Ovary (tissue), 9 donors: ENCODE data around the gene NDE1. TPM values are rescaled to one million over a fixed set of nuclear protein-coding genes. Genes with fewer than 3 reads are reported as not detected.

Source experiments
- DNase-seq, 5 donors: peaks; one replicate each; pipeline ENCODE4 v3.0.0-alpha.2; 2019 to 2020
- H3K27ac ChIP-seq, 2 donors: fragments of 200-600 bp; one replicate each; pipeline versions ENCODE4 v1.5.1 to v1.8.0; 2019 to 2022
- H3K27me3 ChIP-seq: fragments of 200-600 bp; one replicate; pipeline ENCODE4 v1.8.0; 2022
- H3K36me3 ChIP-seq: fragments of 200-600 bp; sonication (generic); one replicate; pipeline ENCODE4 v1.5.1; 2019
- H3K4me1 ChIP-seq: one replicate; pipeline ENCODE4 v1.8.1; 2013; ENCODE audit warnings: mild to moderate bottlenecking, moderate library complexity; ENCODE audit not compliant: insufficient read depth
- H3K4me3 ChIP-seq: fragments of 200-600 bp; sonication (generic); one replicate; pipeline ENCODE4 v1.5.1; 2017
- H3K9me3 ChIP-seq, 2 donors: fragments of 200-600 bp in 1 of 2; sonication (generic) in 1 of 2; one replicate each; pipeline versions ENCODE4 v1.5.1 to v1.8.1; 2013 to 2019; ENCODE audit warnings: mild to moderate bottlenecking in 1 of 2, moderate library complexity in 1 of 2
- CTCF ChIP-seq, 3 donors: fragments of 450-650 bp in 2 of 3; fragments of 200-600 bp in 1 of 3; IDR thresholded peaks; one replicate each; pipeline versions ENCODE4 v1.5.1 to v1.8.0; 2016 to 2022; ENCODE audit warnings: antibody characterized with exemption in 3 of 3, mild to moderate bottlenecking in 1 of 3
- EP300 ChIP-seq: sonication (generic); formaldehyde crosslinking; IDR thresholded peaks from one replicate; pipeline ENCODE4 v1.6.1; 2017; ENCODE audit warnings: antibody characterized with exemption
- POLR2A ChIP-seq: fragments of 450-650 bp; IDR thresholded peaks from one replicate; pipeline ENCODE4 v1.6.1; 2017; ENCODE audit warnings: antibody characterized with exemption, mild to moderate bottlenecking, moderate library complexity
- WGBS, 3 donors: extraction: QIAGEN DNeasy Blood & Tissue Kit in 1 of 3; methylation state at CpG; one replicate each; pipeline versions ENCODE4 v1.1.5 to v1.1.7; 2013 to 2017; 5-methylcytosine and 5-hydroxymethylcytosine counted together
- intact Hi-C, 4 donors: fragments of 100-400 bp; cut with DNase I; formaldehyde crosslinking; loops; one replicate each; pipeline versions ENCODE4 v1.11.0 to v1.15.1; 2022 to 2023
- polyA plus RNA-seq, 2 donors: library from polyadenylated mRNA; stranded (reverse); fragments of 200-250 nt in 1 of 2; fragments of 350-450 nt in 1 of 2; fragmentation: Illumina TruSeq in 1 of 2; extraction: RNeasy Lipid Tissue Mini Kit (QIAGEN cat#74804) in 1 of 2; gene quantifications; one replicate each; pipeline ENCODE4 v1.2.3, GENCODE V29; 2013 to 2014
- total RNA-seq, 7 donors: library from RNA; depleted of rRNA in 2 of 7; stranded (reverse); fragments of >200 nt in 2 of 7; fragmentation: NEBNext Ultra II Directional in 3 of 7; extraction: Animal tissue kit (Norgen Biotek cat#: 25700) in 3 of 7; gene quantifications; one replicate each; pipeline versions ENCODE4 v1.1.0 to v1.2.4, GENCODE V29; 2016 to 2023
- donor health status: DM: no; HTN: no; CAD: no; lungs with moderate emphysema.
- donor health status: DM: no; HTN: no; CAD: no.
- donor health status: Bipolar disorder and iron deficiency.
- donor health status: DM: yes; HTN: yes; CAD: no.
- donor health status: DM: no; HTN: no; CAD: no.
- donor health status: DM: yes; HTN: yes; CAD: no.

NDE1 gene
- total and polyA plus RNA-seq, 9 donors: 9.8 to 31.9 (median 22.4) TPM

- Histone ChIP-seq H3K9me3 (no peaks in the 10 kb centered on the region), H3K4me1 (no peaks in the 10 kb centered on the region), H3K36me3 (no peaks in the 10 kb centered on the region), H3K27me3 (no peaks in the 10 kb centered on the region), H3K27ac (no peak overlapping the region), H3K4me3 (no peak overlapping the region)
- TF ChIP-seq POLR2A (no peak), EP300 (no peak), CTCF (IDR thresholded peaks at IDR 0.05) (no peak)
- intact Hi-C loops: no loop called here
- DNase-seq: no peak
- 93 to 94% (median 94%) methylated on average over 4 of the region's 4 CpGs for WGBS, 3 donors
Observed at GRCh38 chr16:15617901-15618300, 32.1 kb upstream of the NDE1 start.

- Histone ChIP-seq H3K27ac (no peak overlapping the region), H3K4me1 (no peaks in the 10 kb centered on the region), H3K36me3 (no peaks in the 10 kb centered on the region), H3K27me3 (no peaks in the 10 kb centered on the region), H3K9me3 (no peaks in the 10 kb centered on the region), H3K4me3 (no peak overlapping the region)
- no peak for DNase-seq
- TF ChIP-seq EP300: no peak
- no peak for TF ChIP-seq CTCF (IDR thresholded peaks at IDR 0.05)
- TF ChIP-seq POLR2A: no peak
- 23 to 58% (median 32%) methylated on average over 4 of the region's 4 CpGs for WGBS, 3 donors
- intact Hi-C loops: no loop called here
Observed at GRCh38 chr16:15618392-15618791, 31.7 kb upstream of the NDE1 start.

DNA sequence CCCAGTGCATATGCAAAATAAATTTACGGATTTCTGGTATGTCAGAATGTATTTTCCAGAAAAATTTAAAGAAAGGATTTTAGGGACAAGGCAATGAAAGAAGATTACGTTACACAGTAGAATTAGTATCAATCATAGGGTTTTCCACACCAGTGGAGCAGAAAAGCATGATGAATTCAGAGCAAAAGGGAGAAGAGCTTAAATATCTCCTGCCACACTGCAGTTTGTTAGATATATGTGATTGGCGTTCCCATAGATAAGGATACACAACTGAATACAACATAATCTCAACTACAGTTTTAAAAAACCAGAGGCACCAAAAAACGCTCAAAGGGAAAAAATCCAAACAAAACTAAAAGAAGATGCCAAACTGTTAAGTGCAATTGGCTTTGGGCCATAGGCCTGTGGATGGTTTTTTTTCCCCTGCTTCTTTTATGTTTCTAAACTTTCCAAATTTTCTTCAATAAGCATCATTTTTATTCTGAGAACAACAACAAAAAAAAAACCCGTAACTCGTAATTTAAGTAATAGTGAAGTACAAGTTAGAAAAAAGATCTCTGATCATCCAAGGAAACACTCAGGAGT, 29.3 kb upstream of the NDE1 start:
- Histone ChIP-seq H3K4me3 (no peak overlapping the region), H3K9me3 (no peaks in the 10 kb centered on the region), H3K27me3 (no peaks in the 10 kb centered on the region), H3K4me1 (no peaks in the 10 kb centered on the region), H3K36me3 (no peaks in the 10 kb centered on the region), H3K27ac (no peak overlapping the region)
- DNase-seq: no peak
- intact Hi-C loops: no loop called here
- TF ChIP-seq CTCF (IDR thresholded peaks at IDR 0.05): no peak
- TF ChIP-seq POLR2A: no peak
- TF ChIP-seq EP300: no peak
- 59 to 65% (median 60%) methylated on average over 6 of the region's 6 CpGs for WGBS, 3 donors

DNA sequence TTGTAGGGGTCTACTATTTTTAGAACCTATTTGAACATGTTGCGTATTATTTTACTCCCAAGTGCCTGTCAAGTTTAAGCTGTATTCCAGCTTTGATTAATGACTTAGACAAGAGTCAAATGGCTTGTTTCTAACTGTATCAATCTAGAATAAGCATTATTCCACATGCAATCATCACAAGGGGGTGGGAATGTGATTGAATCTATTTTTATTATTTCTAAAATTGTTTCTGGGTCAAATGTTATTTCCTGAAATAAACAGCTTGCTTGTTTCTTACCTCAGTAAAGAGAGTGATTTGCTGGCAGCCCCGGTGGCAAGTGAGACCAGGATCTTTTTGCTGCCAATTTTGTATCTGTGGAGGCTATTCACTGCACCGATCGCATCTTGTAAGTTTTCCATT, 28.6 kb upstream of the NDE1 start:
- no peak overlapping the region for H3K27ac ChIP-seq
- H3K27me3 ChIP-seq: no peaks in the 10 kb centered on the region
- H3K4me3 ChIP-seq: no peak overlapping the region
- TF ChIP-seq CTCF (IDR thresholded peaks at IDR 0.05) (no peak), EP300 (no peak), POLR2A (no peak)
- 65 to 73% (median 65%) methylated on average over 4 of the region's 4 CpGs for WGBS, 3 donors
- no peaks in the 10 kb centered on the region for H3K36me3 ChIP-seq
- intact Hi-C loops: no loop called here
- no peaks in the 10 kb centered on the region for H3K4me1 ChIP-seq
- no peak for DNase-seq
- H3K9me3 ChIP-seq: no peaks in the 10 kb centered on the region
